ENCODE data around the gene NMNAT2. TPM values are rescaled to one million over a fixed set of nuclear protein-coding genes. Genes with fewer than 3 reads are reported as not detected.

NMNAT2 gene
- total and polyA plus RNA-seq, 9 donors: 0.24 to 2.5 (median 0.77) TPM; not detected in 1

DNA sequence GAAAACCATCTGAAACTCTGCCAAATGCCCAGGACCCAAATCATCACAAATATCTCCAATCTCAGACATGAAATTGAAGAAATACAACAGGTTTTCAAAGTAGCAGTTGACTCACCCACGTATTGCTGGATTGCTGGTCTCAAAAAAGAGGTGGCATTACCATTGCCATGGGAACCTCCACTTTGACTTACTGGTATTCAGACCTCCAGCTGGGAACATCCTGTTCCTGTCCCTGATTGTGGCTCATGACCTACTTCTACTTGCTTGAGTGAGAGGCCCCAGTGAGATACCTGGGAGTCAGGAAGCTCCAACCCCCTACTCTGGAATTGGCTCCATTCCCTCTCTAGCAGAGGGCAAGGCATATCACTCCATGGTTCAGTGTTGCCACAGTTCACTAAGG, 64.6 kb downstream of the NMNAT2 start:
- Histone ChIP-seq H3K4me1 (ENCODE audit: insufficient read depth) (peaks cover 2% of the 10 kb centered on the region), H3K36me3 (no peaks in the 10 kb centered on the region), H3K27ac (no peak overlapping the region), H3K9me3 (no peaks in the 10 kb centered on the region), H3K27me3 (no peaks in the 10 kb centered on the region), H3K4me3 (no peak overlapping the region)
- TF ChIP-seq EP300 (IDR thresholded peaks at IDR 0.05) (no peak), POLR2A (IDR thresholded peaks at IDR 0.05) (no peak)
- TF ChIP-seq, protein P1, sequence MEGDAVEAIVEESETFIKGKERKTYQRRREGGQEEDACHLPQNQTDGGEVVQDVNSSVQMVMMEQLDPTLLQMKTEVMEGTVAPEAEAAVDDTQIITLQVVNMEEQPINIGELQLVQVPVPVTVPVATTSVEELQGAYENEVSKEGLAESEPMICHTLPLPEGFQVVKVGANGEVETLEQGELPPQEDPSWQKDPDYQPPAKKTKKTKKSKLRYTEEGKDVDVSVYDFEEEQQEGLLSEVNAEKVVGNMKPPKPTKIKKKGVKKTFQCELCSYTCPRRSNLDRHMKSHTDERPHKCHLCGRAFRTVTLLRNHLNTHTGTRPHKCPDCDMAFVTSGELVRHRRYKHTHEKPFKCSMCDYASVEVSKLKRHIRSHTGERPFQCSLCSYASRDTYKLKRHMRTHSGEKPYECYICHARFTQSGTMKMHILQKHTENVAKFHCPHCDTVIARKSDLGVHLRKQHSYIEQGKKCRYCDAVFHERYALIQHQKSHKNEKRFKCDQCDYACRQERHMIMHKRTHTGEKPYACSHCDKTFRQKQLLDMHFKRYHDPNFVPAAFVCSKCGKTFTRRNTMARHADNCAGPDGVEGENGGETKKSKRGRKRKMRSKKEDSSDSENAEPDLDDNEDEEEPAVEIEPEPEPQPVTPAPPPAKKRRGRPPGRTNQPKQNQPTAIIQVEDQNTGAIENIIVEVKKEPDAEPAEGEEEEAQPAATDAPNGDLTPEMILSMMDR (IDR thresholded peaks at IDR 0.05): no peak
- WGBS, 3 donors: 78 to 100% (median 87%) methylated on average over 1 of the region's 1 CpG
- intact Hi-C loops (cut with DNase I): no loop called here
- no peak for DNase-seq

DNA sequence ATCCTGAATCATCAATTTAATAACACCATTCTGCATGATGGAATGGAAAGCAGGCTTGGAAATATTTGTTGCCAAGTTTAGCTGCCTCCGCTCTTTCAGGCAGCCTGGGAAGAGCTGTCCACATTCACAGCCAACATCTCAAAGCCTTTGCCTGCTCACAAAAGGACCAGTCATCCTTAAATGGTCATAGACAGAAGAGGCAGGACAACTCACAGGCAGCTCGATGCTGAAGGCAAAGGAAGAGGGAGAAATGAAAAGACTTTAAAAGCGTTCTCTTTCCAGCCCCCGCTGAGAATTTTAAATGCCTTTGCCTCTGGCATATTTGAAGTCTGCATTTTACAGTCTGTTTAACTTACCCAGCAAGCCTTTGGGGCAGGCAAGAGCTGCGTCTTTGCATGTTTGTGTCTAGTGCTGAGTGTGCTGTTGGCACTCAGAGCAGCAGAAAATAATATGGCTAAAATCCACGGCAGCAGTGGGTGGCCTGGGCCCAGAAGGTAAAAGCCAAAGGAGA, 68.9 kb downstream of the NMNAT2 start:
- no peak overlapping the region for H3K27ac ChIP-seq
- H3K4me1 ChIP-seq (ENCODE audit: insufficient read depth): peaks cover 2% of the 10 kb centered on the region
- H3K9me3 ChIP-seq: no peaks in the 10 kb centered on the region
- TF ChIP-seq POLR2A (IDR thresholded peaks at IDR 0.05) (no peak), EP300 (IDR thresholded peaks at IDR 0.05) (no peak)
- TF ChIP-seq, protein P1 (IDR thresholded peaks at IDR 0.05): no peak
- H3K27me3 ChIP-seq: no peaks in the 10 kb centered on the region
- DNase-seq: no peak
- WGBS, 3 donors: 7% methylated on average over 6 of the region's 6 CpGs
- no peaks in the 10 kb centered on the region for H3K36me3 ChIP-seq
- intact Hi-C loops (cut with DNase I): no loop called here
- H3K4me3 ChIP-seq: no peak overlapping the region

DNA sequence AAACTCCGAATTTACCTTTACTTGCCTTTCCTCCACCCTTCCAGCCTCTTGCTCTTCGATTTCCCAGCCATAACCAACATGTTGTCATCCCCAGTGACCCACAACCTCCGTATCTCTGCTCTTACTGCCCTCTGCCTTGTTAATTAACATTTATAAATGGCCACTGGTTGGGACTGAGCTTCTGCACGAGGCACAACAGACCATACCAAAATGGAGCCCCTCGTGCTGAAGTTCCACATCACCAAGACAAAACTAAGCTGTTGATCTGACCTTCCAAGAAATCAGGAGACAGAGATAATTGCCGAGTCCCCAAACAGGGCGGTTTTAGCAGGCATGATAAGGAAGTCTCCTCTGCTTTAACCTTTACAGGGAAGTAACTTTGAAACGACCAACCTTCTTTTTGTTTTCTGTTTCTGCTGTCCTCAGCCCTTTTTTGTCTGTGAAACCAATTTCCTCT, 71.9 kb downstream of the NMNAT2 start:
- TF ChIP-seq, protein P1 (IDR thresholded peaks at IDR 0.05): no peak
- TF ChIP-seq EP300 (IDR thresholded peaks at IDR 0.05): no peak
- no peak for TF ChIP-seq POLR2A (IDR thresholded peaks at IDR 0.05)
- Histone ChIP-seq H3K36me3 (no peaks in the 10 kb centered on the region), H3K27ac (no peak overlapping the region), H3K4me3 (no peak overlapping the region), H3K27me3 (no peaks in the 10 kb centered on the region), H3K4me1 (ENCODE audit: insufficient read depth) (peaks cover 2% of the 10 kb centered on the region), H3K9me3 (no peaks in the 10 kb centered on the region)
- no peak for DNase-seq
- intact Hi-C loops (cut with DNase I): no loop called here
- 15 to 28% (median 23%) methylated on average over 8 of the region's 8 CpGs for WGBS, 3 donors

DNA sequence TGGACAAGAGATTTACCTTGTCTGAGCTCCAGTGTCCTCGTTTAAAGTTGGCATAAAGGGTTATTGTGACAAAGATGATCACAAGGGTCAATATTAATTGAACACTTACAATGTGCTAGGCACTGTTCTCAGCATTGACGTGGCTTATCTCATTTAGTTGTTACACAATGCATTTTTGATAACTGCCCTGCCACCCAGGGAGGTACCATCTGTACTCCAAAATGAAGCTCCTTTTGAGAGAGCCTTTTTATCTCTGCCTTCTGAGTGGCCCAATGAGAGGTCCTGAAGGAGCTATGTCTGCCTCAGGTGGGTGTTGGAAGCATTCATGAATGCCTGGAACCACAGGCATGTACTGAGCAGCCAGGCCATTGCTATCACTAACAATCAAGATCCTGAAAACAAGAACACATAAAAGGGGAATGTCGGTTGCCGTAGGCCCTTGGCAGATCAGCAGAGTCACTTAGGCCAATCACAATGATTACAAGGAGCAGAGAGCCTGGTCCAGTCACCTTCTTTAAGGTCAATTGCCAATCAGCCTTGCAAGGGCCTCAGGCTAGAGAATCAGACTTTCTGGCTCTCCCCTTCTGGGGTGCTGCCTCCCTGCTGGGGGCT, 78.5 kb downstream of the NMNAT2 start:
- no peak overlapping the region for H3K4me3 ChIP-seq
- H3K27me3 ChIP-seq: no peaks in the 10 kb centered on the region
- no peaks in the 10 kb centered on the region for H3K4me1 ChIP-seq (ENCODE audit: insufficient read depth)
- 75 to 86% (median 85%) methylated on average over 4 of the region's 4 CpGs for WGBS, 3 donors
- no peaks in the 10 kb centered on the region for H3K9me3 ChIP-seq
- no peaks in the 10 kb centered on the region for H3K36me3 ChIP-seq
- intact Hi-C loops (cut with DNase I): no loop called here
- no peak for DNase-seq
- TF ChIP-seq, protein P1 (IDR thresholded peaks at IDR 0.05): no peak
- TF ChIP-seq EP300 (IDR thresholded peaks at IDR 0.05) (no peak), POLR2A (IDR thresholded peaks at IDR 0.05) (no peak)
- H3K27ac ChIP-seq: no peak overlapping the region

All from ovary (tissue), 9 donors.